Gastroesophageal sphincter (tissue), 3 donors: ENCODE data around the gene GET3.

ENCODE experiments used
- CTCF ChIP-seq, 4 experiments: fragments of 200-600 bp in 2 of 4; fragments of 450-650 bp in 2 of 4; sonication (generic) in 1 of 4; IDR thresholded peaks; one replicate each; pipeline ENCODE4 v1.5.1; 2017 to 2019; ENCODE audit warnings: antibody characterized with exemption in 4 of 4, mild to moderate bottlenecking in 2 of 4, moderate library complexity in 2 of 4
- EP300 ChIP-seq: sonication (generic); formaldehyde crosslinking; IDR thresholded peaks from one replicate; pipeline ENCODE4 v1.6.1; 2017; ENCODE audit warnings: antibody characterized with exemption, mild to moderate bottlenecking
- POLR2A ChIP-seq, 2 donors: fragments of 450-650 bp; IDR thresholded peaks; one replicate each; pipeline ENCODE4 v1.6.1; 2017; ENCODE audit warnings: antibody characterized with exemption in 2 of 2, mild to moderate bottlenecking in 2 of 2, moderate library complexity in 1 of 2
- POLR2AphosphoS5 ChIP-seq: sonication (generic); formaldehyde crosslinking; IDR thresholded peaks from one replicate; pipeline ENCODE4 v1.6.1; 2017; ENCODE audit warnings: antibody characterized with exemption

GRCh38 chr19:12723381-12723640 is 14.0 kb upstream of the GET3 start:
- TF ChIP-seq CTCF (IDR thresholded peaks at IDR 0.05) (no peak), POLR2A (IDR thresholded peaks at IDR 0.05) (no peak), EP300 (no peak), POLR2AphosphoS5 (no peak)
